ENCODE measurements around the gene PDLIM5.

PDLIM5 gene

GRCh38 chr4:94414907-94415306, 36.8 kb upstream of the PDLIM5 start:
- DNase-seq (ENCODE audit: low read depth) = no peak
- TF ChIP-seq CTCF (IDR thresholded peaks at IDR 0.05; ENCODE audit: insufficient read depth, low read depth, low read length, missing control alignments) = no peak

GRCh38 chr4:94415448-94415847, 36.3 kb upstream of the PDLIM5 start:
- no peak for TF ChIP-seq CTCF (IDR thresholded peaks at IDR 0.05; ENCODE audit: insufficient read depth, low read depth, low read length, missing control alignments)
- DNase-seq (ENCODE audit: low read depth) = no peak
- H3K4me3 ChIP-seq (ENCODE audit: low read depth, low read length) = no peak overlapping the region

More at GRCh38 chr4:94414907-94415306, 36.8 kb upstream of the PDLIM5 start:
- no peak overlapping the region for H3K4me3 ChIP-seq (ENCODE audit: low read depth, low read length)

- H3K4me3 ChIP-seq (ENCODE audit: low read depth, low read length) = no peak overlapping the region
- no peak for TF ChIP-seq CTCF (IDR thresholded peaks at IDR 0.05; ENCODE audit: insufficient read depth, low read depth, low read length, missing control alignments)
- no peak for DNase-seq (ENCODE audit: low read depth)
Measured at GRCh38 chr4:94416335-94416734, 35.4 kb upstream of the PDLIM5 start.

- no peak overlapping the region for H3K4me3 ChIP-seq (ENCODE audit: low read depth, low read length)
- TF ChIP-seq CTCF (IDR thresholded peaks at IDR 0.05; ENCODE audit: insufficient read depth, low read depth, low read length, missing control alignments) = no peak
- no peak for DNase-seq (ENCODE audit: low read depth)
Measured at GRCh38 chr4:94416981-94417380, 34.8 kb upstream of the PDLIM5 start.

- no peak overlapping the region for H3K4me3 ChIP-seq (ENCODE audit: low read depth, low read length)
- TF ChIP-seq CTCF (IDR thresholded peaks at IDR 0.05; ENCODE audit: insufficient read depth, low read depth, low read length, missing control alignments) = no peak
- DNase-seq (ENCODE audit: low read depth) = no peak
Measured at GRCh38 chr4:94419549-94419948, 32.2 kb upstream of the PDLIM5 start.

GRCh38 chr4:94419956-94420355, 31.8 kb upstream of the PDLIM5 start:
- no peak overlapping the region for H3K4me3 ChIP-seq (ENCODE audit: low read depth, low read length)
- no peak for DNase-seq (ENCODE audit: low read depth)
- TF ChIP-seq CTCF (IDR thresholded peaks at IDR 0.05; ENCODE audit: insufficient read depth, low read depth, low read length, missing control alignments) = no peak

GRCh38 chr4:94420356-94420755, 31.4 kb upstream of the PDLIM5 start:
- no peak for TF ChIP-seq CTCF (IDR thresholded peaks at IDR 0.05; ENCODE audit: insufficient read depth, low read depth, low read length, missing control alignments)
- DNase-seq (ENCODE audit: low read depth) = no peak
- no peak overlapping the region for H3K4me3 ChIP-seq (ENCODE audit: low read depth, low read length)
